Activated CD4-positive, alpha-beta memory T cell treated with anti-CD3 and anti-CD28 coated beads, Interleukin-2, amount 10 ng/mL, durations not matched to agents 7 days and 5 days (primary cell): Measurements from ENCODE around the gene CCND1. TPM values are rescaled to one million over a fixed set of nuclear protein-coding genes. Genes with fewer than 3 reads are reported as not detected.

Source experiments
- CTCF ChIA-PET: fragments of 350-600 bp; sonication (Branson Sonifier 250); formaldehyde crosslinking; loops from one replicate; lab custom pipeline; 2021; ENCODE audit warnings: antibody characterized with exemption, inconsistent platforms; lab: Charles Lee
- POLR2A ChIA-PET: fragments of 350-600 bp; sonication (Branson Sonifier 250); formaldehyde crosslinking; loops from one replicate; lab custom pipeline; 2021; ENCODE audit warnings: antibody characterized with exemption; lab: Charles Lee
- DNase-seq: peaks from one replicate; pipeline ENCODE4 v3.0.0-alpha.2; 2020
- H3K27ac Mint-ChIP-seq: one replicate; pipeline ENCODE4 v1.8.0; 2021; ENCODE audit warnings: mild to moderate bottlenecking, mixed read lengths
- H3K27me3 Mint-ChIP-seq: one replicate; pipeline ENCODE4 v1.8.0; 2021; ENCODE audit warnings: mixed read lengths
- H3K36me3 Mint-ChIP-seq: one replicate; pipeline ENCODE4 v1.8.0; 2021; ENCODE audit warnings: low read depth, mixed read lengths
- H3K4me1 Mint-ChIP-seq: one replicate; pipeline ENCODE4 v1.8.0; 2021; ENCODE audit warnings: mixed read lengths
- H3K4me3 Mint-ChIP-seq: one replicate; pipeline ENCODE4 v1.8.0; 2021; ENCODE audit warnings: mild to moderate bottlenecking, mixed read lengths
- H3K9me3 Mint-ChIP-seq: one replicate; pipeline ENCODE4 v1.8.0; 2021; ENCODE audit warnings: mixed read lengths
- total RNA-seq, 2 experiments: library from RNA; stranded (reverse); gene quantifications; one replicate each; pipeline ENCODE4 v1.2.3, GENCODE V29; 2021

CCND1 gene
- total RNA-seq, 2 experiments from 2014 or later = 0.05 to 0.08 TPM

DNA sequence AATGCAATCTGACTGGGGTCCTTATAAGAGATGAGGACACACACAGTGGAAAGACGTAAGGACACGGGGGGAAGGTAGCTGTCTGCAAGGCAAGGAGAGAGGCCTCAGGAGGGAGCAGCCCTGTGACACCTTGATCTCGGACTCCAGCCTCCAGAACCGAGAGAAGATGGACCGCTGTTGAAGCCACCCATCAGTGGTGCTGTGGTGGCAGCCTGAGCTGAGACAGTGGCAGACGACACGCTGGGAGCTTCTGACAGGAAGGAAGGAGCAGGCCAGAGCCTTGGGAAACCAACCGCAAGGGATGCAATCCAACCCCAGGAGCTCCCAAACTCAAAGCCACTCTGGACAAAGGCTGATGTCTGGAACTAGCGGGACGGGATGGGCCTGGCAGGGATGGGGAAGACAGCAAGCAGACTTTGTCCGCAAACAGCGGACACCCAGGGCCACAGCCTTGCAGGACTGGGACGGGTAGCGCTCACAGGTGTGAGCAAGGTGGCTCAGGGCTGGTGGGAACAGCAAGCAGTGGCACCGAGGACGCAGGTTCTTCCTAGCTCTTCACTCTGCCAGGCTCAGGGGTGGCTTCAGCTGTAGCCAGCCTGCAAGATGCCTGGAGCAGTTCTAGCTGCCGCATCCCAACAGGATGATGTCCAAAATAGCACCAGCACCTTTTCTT lies 23.3 kb downstream of the CCND1 start:
- peaks cover 6% of the 10 kb centered on the region for H3K36me3 Mint-ChIP-seq
- no peak overlapping the region for H3K4me3 Mint-ChIP-seq
- no peaks in the 10 kb centered on the region for H3K27me3 Mint-ChIP-seq
- H3K9me3 Mint-ChIP-seq = no peaks in the 10 kb centered on the region
- DNase-seq = no peak
- ChIA-PET CTCF (no interaction called here), POLR2A (interaction anchor here (1.2 kb wide), 1 partner anchor 11 kb away, joined by 4 read pairs; the partner anchor contains the start of gene LTO1)
- H3K4me1 Mint-ChIP-seq = no peaks in the 10 kb centered on the region
- no peak overlapping the region for H3K27ac Mint-ChIP-seq

DNA sequence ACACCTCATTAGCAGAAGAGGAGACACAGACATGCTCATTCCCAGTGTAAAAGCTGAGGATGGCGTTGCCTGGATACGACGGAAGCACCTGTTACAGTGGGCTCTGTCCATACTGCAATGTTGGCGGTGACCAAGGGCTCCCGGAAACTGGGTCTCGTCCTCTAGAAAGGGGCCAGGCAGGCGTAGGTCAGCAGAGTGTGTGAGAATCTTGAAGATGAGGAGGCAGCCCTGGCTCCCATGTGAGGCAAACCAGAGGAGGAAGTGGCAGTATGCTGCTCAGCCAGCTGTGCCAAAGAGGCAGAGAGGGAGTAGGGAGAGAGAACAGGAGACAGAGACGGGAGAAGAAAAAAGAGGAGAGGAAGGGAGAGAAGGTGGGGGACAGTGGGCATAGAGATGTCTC lies 23.9 kb downstream of the CCND1 start:
- ChIA-PET CTCF (no interaction called here), POLR2A (interaction anchor here (1.2 kb wide), 1 partner anchor 10 kb away, joined by 4 read pairs; the partner anchor contains the start of gene LTO1)
- Mint-ChIP-seq H3K27ac (no peak overlapping the region), H3K36me3 (peaks cover 7% of the 10 kb centered on the region), H3K9me3 (no peaks in the 10 kb centered on the region), H3K27me3 (no peaks in the 10 kb centered on the region), H3K4me1 (peaks cover under 1% of the 10 kb centered on the region), H3K4me3 (no peak overlapping the region)
- no peak for DNase-seq

DNA sequence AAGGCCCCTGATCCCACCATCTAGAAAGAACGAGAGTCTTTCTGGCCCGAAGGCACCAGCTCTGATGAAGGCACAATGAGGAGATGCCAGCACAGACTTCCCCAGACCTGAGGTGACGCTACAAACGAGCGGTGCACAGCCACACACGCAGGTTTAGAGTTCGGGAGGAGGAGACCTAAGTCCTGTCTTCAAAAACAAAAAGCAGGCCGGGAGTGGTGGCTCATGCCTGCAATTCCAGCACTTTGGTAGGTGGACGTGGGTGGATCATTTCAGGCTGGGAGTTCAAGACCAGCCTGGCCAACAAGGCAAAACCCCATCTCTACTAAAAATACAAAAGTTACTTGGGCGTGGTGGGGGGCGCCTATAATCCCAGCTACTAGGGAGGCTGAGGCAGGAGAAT lies 24.7 kb downstream of the CCND1 start:
- Mint-ChIP-seq H3K27ac (no peak overlapping the region), H3K36me3 (peaks cover 14% of the 10 kb centered on the region), H3K9me3 (no peaks in the 10 kb centered on the region), H3K27me3 (no peaks in the 10 kb centered on the region), H3K4me1 (peaks cover 8% of the 10 kb centered on the region), H3K4me3 (no peak overlapping the region)
- ChIA-PET CTCF (no interaction called here), POLR2A (no interaction called here)
- DNase-seq = no peak

DNA sequence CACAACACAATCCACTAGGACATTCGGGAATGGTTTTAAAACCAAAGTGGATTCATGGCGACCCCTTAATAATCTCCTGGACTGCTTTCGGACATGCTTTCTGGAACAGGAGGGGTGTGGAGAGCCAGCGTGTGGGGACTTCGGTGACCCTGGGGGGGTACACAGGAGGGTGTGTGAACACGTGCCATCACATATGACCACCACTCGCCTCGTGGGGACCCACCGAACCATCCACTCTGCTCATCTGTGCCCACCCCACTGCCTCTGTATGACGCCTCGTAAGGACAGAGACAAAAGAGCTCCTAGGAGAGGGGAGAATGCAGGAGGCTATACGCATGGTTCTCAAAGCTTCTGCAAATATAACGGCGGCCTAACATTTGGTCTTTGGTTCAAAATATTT lies 25.3 kb downstream of the CCND1 start:
- DNase-seq = no peak
- Mint-ChIP-seq H3K27me3 (no peaks in the 10 kb centered on the region), H3K4me3 (no peak overlapping the region), H3K36me3 (peaks cover 15% of the 10 kb centered on the region), H3K9me3 (no peaks in the 10 kb centered on the region), H3K27ac (no peak overlapping the region), H3K4me1 (peaks cover 8% of the 10 kb centered on the region)
- CTCF ChIA-PET = interaction anchor here (1.0 kb wide), 1 partner anchor 8 kb away, joined by 3 read pairs; no protein-coding TSS in a partner anchor
- POLR2A ChIA-PET = no interaction called here

DNA sequence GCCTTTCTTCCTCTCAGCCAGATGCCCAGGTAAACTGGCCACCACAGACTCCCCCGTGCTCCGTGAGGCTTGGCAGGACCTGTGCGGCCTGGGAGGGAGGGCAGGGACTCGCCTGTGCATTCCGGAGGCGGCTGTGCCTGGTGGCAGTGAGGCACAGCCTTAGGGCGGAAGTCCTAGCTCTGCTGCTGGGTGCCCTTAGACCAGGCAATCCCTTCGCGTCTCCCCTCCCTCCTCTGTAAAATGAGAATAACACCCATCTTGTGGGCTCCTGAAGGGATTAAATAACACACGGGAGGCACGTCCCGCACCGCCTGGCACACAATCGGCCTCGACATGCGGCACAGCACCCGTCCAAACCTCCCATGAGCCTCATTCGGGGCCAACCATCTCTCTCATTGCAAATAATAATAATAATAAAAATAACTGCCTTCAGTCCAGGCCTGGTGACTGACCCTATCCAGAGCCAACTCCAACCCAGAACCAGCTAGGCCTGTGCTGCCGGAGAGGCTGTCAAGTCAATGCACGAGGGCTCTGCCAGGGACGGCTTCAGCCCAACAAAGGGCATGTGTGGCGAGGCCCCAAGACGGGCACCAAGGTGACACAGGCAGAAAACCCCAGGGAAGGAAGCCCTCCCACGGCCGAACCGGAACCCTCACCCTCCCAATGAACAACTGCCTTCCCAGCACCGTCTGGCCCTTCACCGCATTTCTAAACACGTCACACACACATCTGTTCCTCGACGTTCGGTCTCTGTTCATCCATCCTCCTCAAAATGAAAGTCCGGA lies 26.0 kb downstream of the CCND1 start:
- no peak overlapping the region for H3K27ac Mint-ChIP-seq
- no peaks in the 10 kb centered on the region for H3K27me3 Mint-ChIP-seq
- H3K4me1 Mint-ChIP-seq = peaks cover 8% of the 10 kb centered on the region
- DNase-seq = no peak
- H3K36me3 Mint-ChIP-seq = peaks cover 15% of the 10 kb centered on the region
- H3K4me3 Mint-ChIP-seq = no peak overlapping the region
- no peaks in the 10 kb centered on the region for H3K9me3 Mint-ChIP-seq
- ChIA-PET CTCF (interaction anchor here (1.0 kb wide), 1 partner anchor 7 kb away, joined by 3 read pairs; no protein-coding TSS in a partner anchor), POLR2A (no interaction called here)

DNA sequence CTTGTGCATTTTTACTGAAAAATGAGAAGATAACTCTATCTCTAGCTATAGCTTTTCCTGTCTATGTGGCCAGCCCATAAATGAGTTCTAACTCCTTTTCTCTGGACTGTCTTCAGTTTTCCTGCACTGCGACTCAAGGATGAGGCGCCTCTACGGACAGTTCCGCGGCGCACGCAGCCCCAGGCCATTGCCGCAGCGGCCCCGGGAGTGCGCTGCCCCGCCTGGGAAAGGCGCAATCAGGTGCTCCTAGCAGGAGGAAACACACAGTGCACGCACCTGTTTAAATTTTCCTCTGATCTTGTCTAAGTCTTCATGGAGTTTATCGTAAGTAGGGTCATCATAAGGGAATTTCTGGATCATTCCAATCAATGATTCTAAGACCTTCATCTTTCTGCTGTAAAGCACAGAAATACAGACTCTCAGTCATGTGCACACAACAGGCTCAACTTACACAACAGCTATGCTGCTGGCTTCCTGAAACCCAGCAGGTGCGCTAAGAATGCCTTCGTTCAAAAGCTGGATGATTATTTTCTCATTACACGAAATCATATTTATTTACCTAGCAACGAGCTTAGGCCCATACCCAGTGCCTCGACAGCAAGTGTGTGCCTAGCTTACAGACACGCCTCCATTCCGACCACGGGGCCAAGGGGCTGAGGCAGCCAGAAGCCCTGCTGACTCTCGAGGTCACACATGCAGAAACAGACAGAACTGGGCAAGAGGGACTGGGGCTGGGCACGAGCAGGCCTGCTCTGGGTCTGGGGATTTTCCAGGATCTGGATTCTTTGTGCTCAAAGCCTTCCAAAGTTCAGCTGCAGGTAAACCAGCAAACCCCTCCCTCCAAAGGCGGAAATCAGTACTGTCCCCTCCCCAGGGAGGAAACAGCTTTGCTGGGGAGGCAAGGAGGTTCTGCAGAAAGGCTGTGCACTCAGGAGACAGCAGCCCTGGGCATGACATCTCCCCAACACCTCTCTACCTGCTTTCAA lies 27.0 kb downstream of the CCND1 start:
- ChIA-PET CTCF (interaction anchor here (0.6 kb wide), 1 partner anchor 48 kb away, joined by 3 read pairs; no protein-coding TSS in a partner anchor), POLR2A (interaction anchor here (0.7 kb wide), 1 partner anchor 356 kb away, joined by 5 read pairs; no protein-coding TSS in a partner anchor)
- Mint-ChIP-seq H3K4me3 (no peak overlapping the region), H3K27me3 (no peaks in the 10 kb centered on the region), H3K27ac (no peak overlapping the region), H3K4me1 (peaks cover 13% of the 10 kb centered on the region), H3K36me3 (peaks cover 15% of the 10 kb centered on the region), H3K9me3 (no peaks in the 10 kb centered on the region)
- no peak for DNase-seq

DNA sequence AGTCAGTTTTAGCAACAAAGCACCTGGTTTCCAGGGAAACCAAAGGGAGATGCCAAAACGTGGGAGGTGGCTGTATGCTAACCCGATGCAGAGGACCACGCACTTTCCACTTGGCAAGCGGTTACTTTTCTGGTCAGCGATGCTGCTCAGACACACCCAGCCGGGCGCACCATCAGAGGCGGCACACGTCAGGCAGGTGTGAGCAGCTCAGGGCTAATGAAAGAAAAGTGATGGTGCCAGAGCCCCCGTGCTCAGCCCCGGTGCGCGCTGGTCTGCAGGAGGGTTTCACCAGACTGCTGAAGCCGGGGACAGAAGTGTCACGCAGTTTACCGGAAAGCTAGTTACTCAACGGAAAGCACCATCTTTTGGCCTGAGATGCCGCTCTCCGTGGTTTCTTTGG lies 28.5 kb downstream of the CCND1 start:
- ChIA-PET POLR2A (interaction anchor here (1.2 kb wide), 1 partner anchor 14 kb away, joined by 3 read pairs; no protein-coding TSS in a partner anchor), CTCF (interaction anchor here (0.7 to 2.3 kb wide), 4 partner anchors 11 to 26 kb away, joined by 3 to 8 read pairs (median 5); no protein-coding TSS in a partner anchor)
- DNase-seq = no peak
- H3K4me1 Mint-ChIP-seq = peaks cover 26% of the 10 kb centered on the region
- no peaks in the 10 kb centered on the region for H3K9me3 Mint-ChIP-seq
- H3K36me3 Mint-ChIP-seq = peaks cover 16% of the 10 kb centered on the region
- H3K27ac Mint-ChIP-seq = no peak overlapping the region
- H3K27me3 Mint-ChIP-seq = no peaks in the 10 kb centered on the region
- no peak overlapping the region for H3K4me3 Mint-ChIP-seq

DNA sequence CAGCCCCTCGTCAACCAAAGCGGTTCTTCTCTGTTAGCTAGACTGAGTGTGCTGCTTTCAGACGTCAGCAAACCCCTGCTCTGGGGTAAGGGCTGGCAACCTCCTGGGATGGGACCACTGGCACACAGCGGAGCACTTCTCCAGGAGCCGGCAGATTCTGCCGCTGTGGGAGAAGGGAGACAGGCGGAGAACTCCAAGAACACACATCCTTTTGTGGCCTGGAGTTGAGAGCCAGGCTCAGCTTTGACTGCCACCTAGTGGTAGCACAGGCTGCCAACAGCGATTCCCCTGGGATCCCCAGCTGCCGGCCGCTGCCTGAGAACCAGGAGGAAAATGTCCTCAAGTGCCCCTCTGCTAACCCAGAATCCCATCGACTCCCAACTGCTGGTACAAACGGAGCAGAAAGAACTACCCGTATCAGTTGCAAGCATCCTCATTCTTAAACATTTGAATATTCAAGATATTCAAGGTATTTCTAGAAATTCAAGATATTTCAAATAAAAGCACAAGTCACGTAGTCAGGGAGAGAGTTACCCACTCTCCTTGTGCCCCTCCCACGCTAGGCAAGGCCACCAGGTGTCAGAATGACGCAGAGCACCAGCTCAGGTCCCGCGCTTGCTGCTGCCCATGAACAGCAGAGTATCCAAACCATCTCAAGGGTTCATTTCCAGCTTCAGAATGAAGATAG lies 29.3 kb downstream of the CCND1 start:
- Mint-ChIP-seq H3K27me3 (peaks cover under 1% of the 10 kb centered on the region), H3K36me3 (peaks cover 15% of the 10 kb centered on the region), H3K9me3 (no peaks in the 10 kb centered on the region), H3K4me3 (no peak overlapping the region), H3K4me1 (peaks cover 31% of the 10 kb centered on the region), H3K27ac (peak overlapping the region; percentile 16)
- ChIA-PET POLR2A (interaction anchor here (1.2 to 1.3 kb wide), 2 partner anchors 15 to 534 kb away, joined by 3 to 4 read pairs; no protein-coding TSS in a partner anchor), CTCF (interaction anchor here (0.6 to 2.3 kb wide), 13 partner anchors 8 to 568 kb away, joined by 3 to 8 read pairs (median 3); no protein-coding TSS in a partner anchor)
- peak; percentile 61 for DNase-seq

DNA sequence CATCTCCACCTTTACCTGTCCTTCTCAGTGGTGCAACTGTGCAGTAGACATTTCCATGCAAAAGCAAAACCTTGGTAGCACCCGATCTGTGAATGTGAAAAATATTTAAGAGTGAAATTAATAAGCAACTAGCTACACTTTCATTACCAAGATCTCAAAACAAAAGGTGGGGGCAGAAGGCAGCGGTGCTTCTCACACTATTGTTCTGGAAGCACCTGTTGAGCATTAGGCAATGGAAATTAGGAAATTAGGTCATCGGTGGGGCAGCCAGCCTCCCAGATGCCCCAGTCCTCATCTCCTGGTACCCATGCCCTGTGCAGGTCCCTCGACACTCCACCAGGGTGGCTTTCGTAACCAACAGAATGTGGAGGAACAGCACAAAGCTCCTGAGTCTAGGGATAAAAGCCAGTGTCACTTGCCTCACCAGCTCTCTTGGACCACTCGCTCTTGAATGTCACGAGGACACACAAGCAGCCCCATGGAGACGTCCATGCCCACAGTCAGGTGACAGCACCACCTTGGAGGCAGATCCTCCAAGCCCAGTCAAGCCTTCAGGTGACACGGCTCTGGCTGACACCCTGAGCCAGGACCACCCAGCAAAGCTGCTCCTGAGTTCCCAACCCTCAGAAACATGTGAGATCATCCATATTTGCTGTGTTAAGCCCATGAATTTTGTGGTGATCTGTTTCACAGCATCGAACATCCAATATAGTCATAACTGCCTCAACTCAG lies 30.9 kb downstream of the CCND1 start:
- peaks cover 32% of the 10 kb centered on the region for H3K4me1 Mint-ChIP-seq
- POLR2A ChIA-PET = no interaction called here
- H3K4me3 Mint-ChIP-seq = no peak overlapping the region
- H3K9me3 Mint-ChIP-seq = no peaks in the 10 kb centered on the region
- H3K27ac Mint-ChIP-seq = no peak overlapping the region
- peaks cover 5% of the 10 kb centered on the region for H3K27me3 Mint-ChIP-seq
- DNase-seq = no peak
- peaks cover 15% of the 10 kb centered on the region for H3K36me3 Mint-ChIP-seq
- CTCF ChIA-PET = interaction anchor here (0.7 to 2.3 kb wide), 4 partner anchors 12 to 596 kb away, joined by 4 to 6 read pairs (median 4); no protein-coding TSS in a partner anchor

DNA sequence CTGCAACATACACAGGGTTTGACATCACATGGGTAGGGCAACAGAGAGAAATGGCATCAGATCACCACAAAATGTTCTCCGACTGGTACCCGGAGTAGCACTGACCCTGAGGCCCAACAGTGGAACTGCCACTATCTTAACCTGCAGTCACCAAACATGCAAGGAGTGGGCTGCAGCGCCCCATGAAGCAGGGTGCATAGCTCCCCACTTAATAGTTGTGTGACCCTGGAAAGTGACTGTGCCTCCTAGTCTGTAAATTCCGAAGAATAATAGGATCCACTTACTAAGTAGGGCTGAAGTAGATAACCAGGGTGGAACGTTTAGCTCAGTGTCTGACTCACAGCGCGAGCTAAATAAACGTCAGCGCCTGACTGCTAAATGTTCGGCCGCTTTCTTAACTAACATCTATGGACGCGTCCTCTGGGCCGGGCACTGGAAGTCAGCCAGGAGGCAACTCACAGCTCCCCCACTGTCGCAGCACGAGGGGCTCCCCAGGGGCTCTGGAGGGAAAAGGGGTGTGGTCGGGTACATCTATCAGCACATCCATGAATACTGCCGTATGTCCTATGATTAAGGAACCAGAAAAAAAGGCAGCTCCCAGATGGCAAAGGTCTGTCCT lies 33.4 kb downstream of the CCND1 start:
- Mint-ChIP-seq H3K4me1 (peaks cover 32% of the 10 kb centered on the region), H3K9me3 (no peaks in the 10 kb centered on the region), H3K27me3 (peaks cover 8% of the 10 kb centered on the region), H3K27ac (peak overlapping the region; percentile 72), H3K4me3 (peak overlapping the region; percentile 93), H3K36me3 (peaks cover 12% of the 10 kb centered on the region)
- no peak for DNase-seq
- CTCF ChIA-PET = interaction anchor here (0.6 to 1.1 kb wide), 4 partner anchors 8 to 871 kb away, joined by 3 to 4 read pairs (median 4); no protein-coding TSS in a partner anchor
- POLR2A ChIA-PET = interaction anchor here (1.0 to 1.9 kb wide), 8 partner anchors 10 to 625 kb away, joined by 3 to 7 read pairs (median 4); partner anchors contain the start of genes FADD and TPCN2
